GM19467 (cell line): ENCODE results near the gene OXER1.
A peak's percentile ranks its signal among the peaks of the same experiment; 100 is the strongest.
"Not testable (repeated sequence)": the region's sequence is repeated elsewhere in the genome, so short reads cannot be mapped to it uniquely, and the experiment has no call there.

Experiments used
- ATAC-seq: cut with Tn5 transposase; IDR thresholded peaks from one replicate; pipeline ENCODE4 v1.9.1; 2021; ENCODE audit warnings: mild to moderate bottlenecking, moderate library complexity; ENCODE audit not compliant: unreplicated experiment

Gene OXER1

GRCh38 chr2:42752816-42753813 is 10.8 kb downstream of the OXER1 start:
- ATAC-seq = no peak

- peak; percentile 51 for ATAC-seq
Measured at GRCh38 chr2:42752314-42752713, 11.6 kb downstream of the OXER1 start.

GRCh38 chr2:42748840-42749239 is 15.1 kb downstream of the OXER1 start:
- ATAC-seq = no peak

GRCh38 chr2:42747422-42747821 is 16.5 kb downstream of the OXER1 start:
- ATAC-seq = no peak

DNA sequence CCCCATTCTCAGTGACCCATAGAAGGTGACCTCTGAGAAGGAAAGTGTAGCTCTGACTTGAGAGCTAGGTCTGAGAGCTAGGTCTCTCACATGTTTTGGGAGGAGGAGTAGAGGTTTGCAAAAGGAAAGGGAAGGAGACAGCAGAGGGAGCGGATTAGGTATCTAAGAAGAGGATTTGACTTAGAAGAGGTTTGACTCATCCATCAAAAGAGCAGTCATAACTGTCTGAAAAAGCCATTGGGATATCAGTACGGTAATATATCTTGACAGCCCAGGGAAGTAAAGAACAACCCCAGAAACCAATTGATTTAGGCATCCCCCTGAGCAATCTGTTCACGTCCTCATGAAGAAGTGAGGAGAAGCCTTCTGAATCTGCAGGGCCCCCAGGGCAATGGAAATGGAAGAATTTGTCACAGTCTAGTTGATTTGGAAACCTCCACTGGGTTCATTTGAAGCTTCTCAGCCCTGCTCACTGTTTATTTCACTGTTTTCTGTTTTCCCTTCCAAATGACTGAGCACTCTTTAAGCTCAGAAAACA is 19.3 kb downstream of the OXER1 start:
- ATAC-seq = no peak

DNA sequence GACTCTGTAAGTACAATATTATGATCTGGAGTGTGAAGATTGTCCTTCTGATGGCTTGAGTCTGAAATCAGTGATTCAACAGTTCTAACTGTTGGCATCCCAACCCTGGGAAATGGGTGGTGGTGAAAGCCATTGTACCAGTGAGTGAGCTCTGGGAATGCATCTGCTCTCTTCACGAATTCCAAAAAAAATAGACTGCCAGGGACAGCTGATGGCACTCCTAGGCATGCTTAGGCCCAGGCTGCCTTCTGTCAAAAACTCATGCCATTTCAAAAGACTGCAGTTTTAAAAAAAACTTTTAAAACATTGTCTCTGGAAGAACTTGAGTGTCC is 20.3 kb downstream of the OXER1 start:
- ATAC-seq = no peak

DNA sequence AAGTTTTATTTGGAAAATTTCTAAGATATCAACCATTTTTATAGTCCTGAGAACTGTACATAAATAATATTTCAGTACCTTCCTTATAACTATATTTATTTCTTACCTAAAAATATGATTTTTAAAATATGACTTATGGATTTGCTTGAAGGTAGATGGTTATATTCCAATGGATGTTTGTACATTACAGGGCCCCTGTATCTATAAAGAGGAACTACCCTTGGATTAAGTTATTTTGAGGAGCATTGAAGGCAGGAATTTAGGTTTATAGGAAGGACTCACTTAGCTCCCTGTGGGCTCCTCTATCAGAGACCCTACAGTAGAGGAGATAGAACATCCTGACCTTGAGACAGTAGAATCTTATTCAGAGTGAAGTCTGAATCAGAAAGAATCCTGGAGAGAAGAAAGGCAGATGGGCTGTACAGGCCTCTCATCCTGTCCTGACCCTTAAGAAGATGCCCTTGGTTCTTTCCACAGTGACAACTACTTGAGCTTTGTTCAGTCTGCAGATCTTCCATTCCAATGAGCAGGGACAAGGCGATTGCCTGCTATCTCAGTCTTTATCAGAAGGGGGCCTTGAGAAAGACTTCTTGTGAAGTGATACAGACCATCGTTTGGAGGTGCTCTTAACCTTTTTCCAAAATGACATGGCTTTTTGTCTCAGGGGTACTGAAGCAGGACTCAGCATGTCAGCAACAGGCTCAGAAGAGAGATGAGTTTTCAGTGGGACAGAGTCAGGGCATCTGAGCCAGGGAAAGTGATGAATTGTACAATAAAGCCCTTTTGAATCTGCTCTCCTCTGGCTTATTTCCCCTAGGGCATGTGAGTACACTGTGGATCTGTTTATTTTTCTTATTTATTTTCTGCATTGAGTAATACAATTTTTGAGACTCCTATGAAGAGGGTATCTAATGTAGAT is 20.9 kb downstream of the OXER1 start:
- ATAC-seq = no peak

DNA sequence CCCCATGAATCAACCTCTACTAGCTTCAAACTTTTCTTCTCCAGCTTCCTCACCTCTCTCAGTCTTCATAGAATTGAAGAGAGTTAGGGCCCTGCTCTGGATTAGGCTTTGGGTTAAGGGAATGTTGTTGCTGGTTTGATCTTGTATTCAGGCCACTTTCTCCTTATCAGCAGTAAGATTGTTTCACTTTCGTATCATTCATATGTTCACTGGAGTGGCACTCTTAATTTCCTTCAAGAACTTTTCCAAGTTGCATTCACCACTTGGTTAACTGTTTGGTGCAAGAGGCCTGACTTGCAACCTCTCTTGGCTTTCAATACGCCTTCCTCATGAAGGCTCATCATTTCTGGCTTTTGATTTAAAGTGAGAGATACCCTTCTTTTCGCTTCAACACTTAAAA is 22.8 kb downstream of the OXER1 start:
- ATAC-seq = no peak

GRCh38 chr2:42736598-42737322 is 27.2 kb downstream of the OXER1 start:
- no peak for ATAC-seq

- no peak for ATAC-seq
Measured at GRCh38 chr2:42733852-42734251, 30.1 kb downstream of the OXER1 start.

- not testable (repeated sequence) for ATAC-seq
Measured at GRCh38 chr2:42731316-42731715, 32.6 kb downstream of the OXER1 start.

DNA sequence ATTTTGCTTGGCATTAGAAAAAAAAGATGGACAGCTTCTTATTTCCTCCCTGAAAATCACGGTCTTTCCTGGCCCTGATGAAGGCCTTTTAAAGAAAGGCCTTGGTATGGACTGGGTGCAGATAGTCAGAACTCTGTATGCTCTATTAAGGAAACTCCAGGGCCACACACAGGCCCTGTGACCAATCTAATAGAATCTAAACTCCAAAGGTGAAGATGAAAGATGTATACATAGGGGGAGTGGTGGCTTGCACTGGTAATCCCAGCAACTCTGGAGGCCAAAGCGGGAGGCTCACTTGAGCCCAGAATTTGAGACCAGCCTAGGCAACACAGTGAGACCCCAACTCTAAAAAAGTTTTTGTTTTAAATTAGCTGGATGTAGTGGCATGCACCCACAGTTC is 37.3 kb downstream of the OXER1 start:
- ATAC-seq = no peak

DNA sequence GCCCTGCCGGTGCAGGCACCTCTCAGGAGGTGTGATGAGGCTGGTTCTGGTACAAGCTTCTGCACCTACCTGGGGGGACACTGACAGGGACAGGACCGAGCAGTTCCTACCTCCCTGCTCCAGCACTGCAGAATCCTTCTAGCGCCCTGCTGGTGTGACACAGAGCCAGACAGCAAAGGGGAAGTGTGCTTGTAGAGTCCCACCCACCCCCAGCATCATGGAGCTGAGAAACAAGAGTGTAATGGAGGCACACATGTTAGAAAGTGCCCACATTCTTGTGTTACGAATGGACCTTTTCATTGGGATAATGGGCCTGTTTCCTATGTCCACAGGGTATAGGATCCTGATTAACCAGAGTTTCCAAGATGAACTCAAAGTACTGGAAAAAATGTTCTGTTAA is 38.3 kb downstream of the OXER1 start:
- ATAC-seq = no peak

GRCh38 chr2:42724886-42725285 is 39.0 kb downstream of the OXER1 start:
- no peak for ATAC-seq

DNA sequence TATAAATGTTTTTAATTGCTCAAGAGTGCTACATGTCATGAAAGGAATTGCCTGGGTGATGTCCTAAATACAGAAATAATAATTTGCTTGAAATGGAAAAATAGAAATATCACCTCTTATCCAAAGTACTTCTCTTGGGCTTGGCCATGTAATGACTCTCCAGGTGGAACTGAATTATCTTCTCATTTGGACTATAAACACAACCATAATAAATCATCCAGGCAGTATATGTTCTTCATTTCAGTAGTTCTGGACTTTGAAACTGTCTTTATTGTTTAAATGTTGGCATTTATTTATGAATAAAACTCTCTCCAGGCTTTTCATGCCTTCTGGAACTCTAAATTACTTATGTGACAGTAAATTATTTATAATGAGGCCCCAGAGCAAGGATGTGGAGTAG is 40.5 kb downstream of the OXER1 start:
- ATAC-seq = no peak

GRCh38 chr2:42722320-42723190 is 41.4 kb downstream of the OXER1 start:
- peak; percentile 97 for ATAC-seq

GRCh38 chr2:42721898-42722297 is 42.0 kb downstream of the OXER1 start:
- ATAC-seq = no peak

- no peak for ATAC-seq
Measured at GRCh38 chr2:42714686-42715085, 49.2 kb downstream of the OXER1 start.

DNA sequence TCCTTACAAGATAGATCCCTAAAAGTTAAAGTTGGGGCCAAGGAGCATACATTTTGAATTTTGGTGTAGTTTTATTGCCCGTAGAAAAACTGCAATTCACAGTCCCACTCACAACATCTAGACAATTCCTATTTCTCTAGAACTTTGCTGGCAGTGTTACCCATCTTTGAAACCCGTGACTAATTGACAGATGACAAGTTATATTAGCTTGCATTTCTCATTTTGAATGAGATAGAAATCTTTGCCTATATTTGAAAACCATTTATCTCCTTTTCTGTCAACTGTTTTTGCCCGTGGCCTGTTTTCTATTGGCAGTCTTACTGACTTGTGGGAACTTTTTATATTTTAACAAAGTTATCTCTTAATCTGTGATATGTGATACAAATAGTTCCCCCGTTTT is 50.0 kb downstream of the OXER1 start:
- no peak for ATAC-seq

GRCh38 chr2:42712934-42713333 is 51.0 kb downstream of the OXER1 start:
- no peak for ATAC-seq
